Measurements from ENCODE around the gene TMA7B. TPM values are rescaled to one million over a fixed set of nuclear protein-coding genes. Genes with fewer than 3 reads are reported as not detected.

The TMA7B gene
- total RNA-seq, 3 donors from 2014 or later, result 0.16 TPM; not detected in 2

DNA sequence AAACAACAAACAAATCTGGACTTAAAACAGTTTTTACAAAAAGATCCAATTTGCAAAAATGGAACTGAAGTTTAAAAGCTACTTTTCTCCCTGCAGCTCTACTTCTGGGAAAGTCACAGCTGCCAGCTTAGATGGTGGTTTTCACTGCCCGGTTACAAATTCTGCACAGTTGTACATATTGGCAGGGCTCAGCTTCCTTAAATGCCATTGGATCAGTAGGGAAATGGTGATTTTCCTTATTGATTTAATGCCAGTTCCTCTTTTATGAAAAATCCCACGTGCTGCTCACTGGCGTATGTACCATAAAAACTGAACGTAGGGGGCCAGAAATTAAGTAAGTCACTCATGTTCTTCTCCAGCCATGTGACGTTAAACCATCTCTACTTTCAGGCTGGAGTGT, 36.5 kb upstream of the TMA7B start:
- no peak overlapping the region for H3K4me3 ChIP-seq
- H3K27ac ChIP-seq, result no peak overlapping the region
- DNase-seq (ENCODE audit: low spot score in 2 of 2), result no peak
- no peak for TF ChIP-seq POLR2A (IDR thresholded peaks at IDR 0.05)
- no peak for TF ChIP-seq POLR2AphosphoS5 (IDR thresholded peaks at IDR 0.05)
- no peak for TF ChIP-seq CTCF (IDR thresholded peaks at IDR 0.05)
- intact Hi-C loops (cut with DNase I; ENCODE audit: low total_unique reads), result no loop called here
- no peaks in the 10 kb centered on the region for H3K9me3 ChIP-seq
- no peaks in the 10 kb centered on the region for H3K4me1 ChIP-seq
- no peaks in the 10 kb centered on the region for H3K27me3 ChIP-seq
- H3K36me3 ChIP-seq, result no peaks in the 10 kb centered on the region

DNA sequence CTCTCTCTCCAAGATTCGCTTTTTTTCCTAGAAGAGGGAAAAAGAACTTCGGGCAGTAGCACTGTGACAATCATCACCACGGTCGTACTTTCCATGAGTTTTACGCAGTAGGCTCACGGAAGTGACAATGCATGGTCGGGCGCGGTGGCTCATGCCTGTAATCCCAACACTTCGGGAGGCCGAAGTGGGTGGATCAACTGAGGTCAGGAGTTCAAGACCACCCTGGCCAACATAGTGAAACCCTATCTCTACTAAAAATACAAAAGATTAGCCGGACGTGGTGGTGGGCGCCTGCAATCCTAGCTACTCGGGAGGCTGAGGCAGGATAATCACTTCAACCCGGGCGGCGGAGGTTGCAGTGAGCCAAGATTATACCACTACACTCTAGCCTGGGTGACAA, 35.9 kb upstream of the TMA7B start:
- H3K27me3 ChIP-seq, result no peaks in the 10 kb centered on the region
- no peaks in the 10 kb centered on the region for H3K36me3 ChIP-seq
- intact Hi-C loops (cut with DNase I; ENCODE audit: low total_unique reads), result no loop called here
- no peaks in the 10 kb centered on the region for H3K9me3 ChIP-seq
- no peak for DNase-seq (ENCODE audit: low spot score in 2 of 2)
- TF ChIP-seq POLR2A (IDR thresholded peaks at IDR 0.05) (no peak), POLR2AphosphoS5 (IDR thresholded peaks at IDR 0.05) (no peak), CTCF (IDR thresholded peaks at IDR 0.05) (no peak)
- H3K4me1 ChIP-seq, result no peaks in the 10 kb centered on the region
- no peak overlapping the region for H3K27ac ChIP-seq
- no peak overlapping the region for H3K4me3 ChIP-seq

GRCh38 chr22:39925273-39925672, 34.9 kb upstream of the TMA7B start:
- H3K36me3 ChIP-seq, result no peaks in the 10 kb centered on the region
- H3K4me3 ChIP-seq, result no peak overlapping the region
- no peaks in the 10 kb centered on the region for H3K4me1 ChIP-seq
- intact Hi-C loops (cut with DNase I; ENCODE audit: low total_unique reads), result no loop called here
- no peaks in the 10 kb centered on the region for H3K9me3 ChIP-seq
- TF ChIP-seq CTCF (IDR thresholded peaks at IDR 0.05), result no peak
- no peak for TF ChIP-seq POLR2A (IDR thresholded peaks at IDR 0.05)
- no peak for TF ChIP-seq POLR2AphosphoS5 (IDR thresholded peaks at IDR 0.05)
- H3K27ac ChIP-seq, result no peak overlapping the region
- no peak for DNase-seq (ENCODE audit: low spot score in 2 of 2)
- no peaks in the 10 kb centered on the region for H3K27me3 ChIP-seq

DNA sequence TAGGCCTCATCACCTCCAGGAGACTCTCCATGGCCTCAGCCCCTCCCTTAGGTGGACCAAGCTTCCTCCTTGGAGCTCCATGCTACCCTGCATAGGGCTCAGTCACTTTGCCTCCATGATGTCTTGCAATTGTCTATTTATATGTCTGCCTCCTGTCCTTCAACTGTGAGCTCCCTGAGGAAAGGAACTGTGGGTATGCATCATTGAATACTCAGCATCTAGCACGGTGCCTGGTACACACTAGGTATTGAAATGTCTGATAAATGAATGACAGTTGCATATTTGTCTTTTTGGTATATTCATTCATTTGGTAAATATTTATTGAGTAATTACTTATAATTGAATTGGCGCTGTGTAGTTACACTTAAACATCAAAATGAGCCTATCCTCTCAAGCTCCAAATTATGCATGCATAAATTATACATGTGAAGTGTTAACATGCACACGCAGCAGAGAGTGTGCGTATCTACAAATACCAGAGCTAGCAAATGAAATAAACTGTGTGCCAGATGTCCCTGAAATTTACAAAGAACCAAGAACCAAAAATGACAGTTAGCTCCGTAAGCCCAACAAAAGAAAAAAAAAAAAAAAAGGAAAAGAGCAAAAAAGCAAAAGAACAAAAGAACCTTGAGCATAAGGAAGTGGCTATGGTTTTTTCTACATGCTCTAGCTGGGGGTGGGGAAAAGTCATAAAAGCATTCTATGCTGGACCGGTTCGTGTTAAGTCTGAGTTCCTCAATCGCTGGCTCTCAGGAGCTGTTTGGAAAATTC, 34.1 kb upstream of the TMA7B start:
- TF ChIP-seq CTCF (IDR thresholded peaks at IDR 0.05), result no peak
- TF ChIP-seq POLR2A (IDR thresholded peaks at IDR 0.05), result no peak
- no peak for TF ChIP-seq POLR2AphosphoS5 (IDR thresholded peaks at IDR 0.05)
- Histone ChIP-seq H3K4me3 (no peak overlapping the region), H3K27ac (no peak overlapping the region), H3K9me3 (no peaks in the 10 kb centered on the region), H3K36me3 (no peaks in the 10 kb centered on the region), H3K4me1 (no peaks in the 10 kb centered on the region), H3K27me3 (no peaks in the 10 kb centered on the region)
- intact Hi-C loops (cut with DNase I; ENCODE audit: low total_unique reads), result no loop called here
- no peak for DNase-seq (ENCODE audit: low spot score in 2 of 2)

- Histone ChIP-seq H3K36me3 (no peaks in the 10 kb centered on the region), H3K9me3 (no peaks in the 10 kb centered on the region), H3K4me3 (peak overlapping the region in 1 of 3 donors; percentile 5), H3K27ac (no peak overlapping the region), H3K4me1 (no peaks in the 10 kb centered on the region), H3K27me3 (no peaks in the 10 kb centered on the region)
- DNase-seq (ENCODE audit: low spot score in 2 of 2), result no peak
- TF ChIP-seq POLR2AphosphoS5 (IDR thresholded peaks at IDR 0.05) (no peak), CTCF (IDR thresholded peaks at IDR 0.05) (no peak), POLR2A (IDR thresholded peaks at IDR 0.05) (no peak)
- intact Hi-C loops (cut with DNase I; ENCODE audit: low total_unique reads), result no loop called here
Observed at GRCh38 chr22:39926753-39927152, 33.4 kb upstream of the TMA7B start.
